ENCODE data around the gene TMEM212. TPM values are rescaled to one million over a fixed set of nuclear protein-coding genes. Genes with fewer than 3 reads are reported as not detected.

Gene TMEM212
- total and polyA plus RNA-seq, 2 of the 13 experiments (the other 11 are each of a cell fraction or from before 2014, with no cell fraction given), result not detected

GRCh38 chr3:171822431-171823106, 20.6 kb upstream of the TMEM212 start (continued):
- TF ChIP-seq PHF21A (CRISPR knock-in tag; IDR thresholded peaks at IDR 0.05) (peak; percentile 77), ZNF776 (CRISPR knock-in tag; IDR thresholded peaks at IDR 0.05) (no peak), ONECUT2 (CRISPR knock-in tag; IDR thresholded peaks at IDR 0.05) (peak; percentile 52; the same call in 1 of the 2 replicates), ZNF878 (CRISPR knock-in tag; IDR thresholded peaks at IDR 0.05) (0 out of 2 replicates have a peak, but pooled peaks have one; percentile 4), EHMT2 (IDR thresholded peaks at IDR 0.05; ENCODE audit: borderline replicate concordance, low read depth, low read length) (peak; percentile 73; the same call in 1 of the 2 replicates), WIZ (CRISPR knock-in tag; IDR thresholded peaks at IDR 0.05) (no peak), ZNF331 (CRISPR knock-in tag; IDR thresholded peaks at IDR 0.05) (peak; percentile 26; the same call in 1 of the 2 replicates), ZBTB49 (CRISPR knock-in tag; IDR thresholded peaks at IDR 0.05; ENCODE audit: borderline replicate concordance) (no peak), HNF4A (CRISPR knock-in tag; IDR thresholded peaks at IDR 0.05) (peak; percentile 3; the same call in 1 of the 2 replicates), SSRP1 (CRISPR knock-in tag; IDR thresholded peaks at IDR 0.05) (peak; percentile 50; the same call in 1 of the 2 replicates), CHD4 (IDR thresholded peaks at IDR 0.05; ENCODE audit: borderline replicate concordance, low read length) (no peak), NONO (IDR thresholded peaks at IDR 0.05) (no peak), NONO (CRISPR knock-in tag; conservative IDR thresholded peaks at IDR 0.05) (no peak), BRCA1 (CRISPR knock-in tag; IDR thresholded peaks at IDR 0.05) (peak; percentile 68; the same call in 1 of the 2 replicates), MEF2D (CRISPR knock-in tag; IDR thresholded peaks at IDR 0.05) (no peak), ZNF607 (CRISPR knock-in tag; IDR thresholded peaks at IDR 0.05; ENCODE audit: borderline replicate concordance) (peak; percentile 45; the same call in 1 of the 2 replicates), ATF7-NPFF (CRISPR knock-in tag; IDR thresholded peaks at IDR 0.05; ENCODE audit: low read depth) (no peak)
- TF ChIP-seq, protein P1, sequence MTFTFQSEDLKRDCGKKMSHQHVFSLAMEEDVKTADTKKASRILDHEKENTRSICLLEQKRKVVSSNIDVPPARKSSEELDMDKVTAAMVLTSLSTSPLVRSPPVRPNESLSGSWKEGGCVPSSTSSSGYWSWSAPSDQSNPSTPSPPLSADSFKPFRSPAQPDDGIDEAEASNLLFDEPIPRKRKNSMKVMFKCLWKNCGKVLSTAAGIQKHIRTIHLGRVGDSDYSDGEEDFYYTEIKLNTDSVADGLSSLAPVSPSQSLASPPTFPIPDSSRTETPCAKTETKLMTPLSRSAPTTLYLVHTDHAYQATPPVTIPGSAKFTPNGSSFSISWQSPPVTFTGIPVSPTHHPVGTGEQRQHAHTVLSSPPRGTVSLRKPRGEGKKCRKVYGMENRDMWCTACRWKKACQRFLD (CRISPR knock-in tag; IDR thresholded peaks at IDR 0.05; ENCODE audit: borderline replicate concordance), result no peak
- TF ChIP-seq, protein P2, sequence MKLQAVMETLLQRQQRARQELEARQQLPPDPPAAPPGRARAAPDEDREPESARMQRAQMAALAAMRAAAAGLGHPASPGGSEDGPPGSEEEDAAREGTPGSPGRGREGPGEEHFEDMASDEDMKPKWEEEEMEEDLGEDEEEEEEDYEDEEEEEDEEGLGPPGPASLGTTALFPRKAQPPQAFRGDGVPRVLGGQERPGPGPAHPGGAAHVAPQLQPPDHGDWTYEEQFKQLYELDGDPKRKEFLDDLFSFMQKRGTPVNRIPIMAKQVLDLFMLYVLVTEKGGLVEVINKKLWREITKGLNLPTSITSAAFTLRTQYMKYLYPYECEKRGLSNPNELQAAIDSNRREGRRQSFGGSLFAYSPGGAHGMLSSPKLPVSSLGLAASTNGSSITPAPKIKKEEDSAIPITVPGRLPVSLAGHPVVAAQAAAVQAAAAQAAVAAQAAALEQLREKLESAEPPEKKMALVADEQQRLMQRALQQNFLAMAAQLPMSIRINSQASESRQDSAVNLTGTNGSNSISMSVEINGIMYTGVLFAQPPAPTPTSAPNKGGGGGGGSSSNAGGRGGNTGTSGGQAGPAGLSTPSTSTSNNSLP (IDR thresholded peaks at IDR 0.05; ENCODE audit: low read depth, low read length), result peak; percentile 40; the same call in 1 of the 2 replicates
- TF ChIP-seq, protein P3, sequence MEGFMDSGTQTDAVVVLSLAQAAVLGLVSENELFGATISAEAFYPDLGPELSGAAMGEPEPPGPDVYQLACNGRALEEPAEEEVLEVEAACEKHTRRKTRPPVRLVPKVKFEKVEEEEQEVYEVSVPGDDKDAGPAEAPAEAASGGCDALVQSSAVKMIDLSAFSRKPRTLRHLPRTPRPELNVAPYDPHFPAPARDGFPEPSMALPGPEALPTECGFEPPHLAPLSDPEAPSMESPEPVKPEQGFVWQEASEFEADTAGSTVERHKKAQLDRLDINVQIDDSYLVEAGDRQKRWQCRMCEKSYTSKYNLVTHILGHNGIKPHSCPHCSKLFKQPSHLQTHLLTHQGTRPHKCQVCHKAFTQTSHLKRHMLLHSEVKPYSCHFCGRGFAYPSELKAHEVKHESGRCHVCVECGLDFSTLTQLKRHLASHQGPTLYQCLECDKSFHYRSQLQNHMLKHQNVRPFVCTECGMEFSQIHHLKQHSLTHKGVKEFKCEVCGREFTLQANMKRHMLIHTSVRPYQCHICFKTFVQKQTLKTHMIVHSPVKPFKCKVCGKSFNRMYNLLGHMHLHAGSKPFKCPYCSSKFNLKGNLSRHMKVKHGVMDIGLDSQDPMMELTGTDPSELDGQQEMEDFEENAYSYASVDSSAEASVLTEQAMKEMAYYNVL (CRISPR knock-in tag; IDR thresholded peaks at IDR 0.05; ENCODE audit: borderline replicate concordance), result peak; percentile 64; the same call in 1 of the 2 replicates

All from HepG2 (cell line).